ENCODE data around the gene RALGDS. TPM values are rescaled to one million over a fixed set of nuclear protein-coding genes. Genes with fewer than 3 reads are reported as not detected.

RALGDS gene
- total and polyA plus RNA-seq, 2 donors (not counting 3 experiments of a cell fraction or from before 2014, with no cell fraction given): 41.4 to 60.0 TPM

DNA sequence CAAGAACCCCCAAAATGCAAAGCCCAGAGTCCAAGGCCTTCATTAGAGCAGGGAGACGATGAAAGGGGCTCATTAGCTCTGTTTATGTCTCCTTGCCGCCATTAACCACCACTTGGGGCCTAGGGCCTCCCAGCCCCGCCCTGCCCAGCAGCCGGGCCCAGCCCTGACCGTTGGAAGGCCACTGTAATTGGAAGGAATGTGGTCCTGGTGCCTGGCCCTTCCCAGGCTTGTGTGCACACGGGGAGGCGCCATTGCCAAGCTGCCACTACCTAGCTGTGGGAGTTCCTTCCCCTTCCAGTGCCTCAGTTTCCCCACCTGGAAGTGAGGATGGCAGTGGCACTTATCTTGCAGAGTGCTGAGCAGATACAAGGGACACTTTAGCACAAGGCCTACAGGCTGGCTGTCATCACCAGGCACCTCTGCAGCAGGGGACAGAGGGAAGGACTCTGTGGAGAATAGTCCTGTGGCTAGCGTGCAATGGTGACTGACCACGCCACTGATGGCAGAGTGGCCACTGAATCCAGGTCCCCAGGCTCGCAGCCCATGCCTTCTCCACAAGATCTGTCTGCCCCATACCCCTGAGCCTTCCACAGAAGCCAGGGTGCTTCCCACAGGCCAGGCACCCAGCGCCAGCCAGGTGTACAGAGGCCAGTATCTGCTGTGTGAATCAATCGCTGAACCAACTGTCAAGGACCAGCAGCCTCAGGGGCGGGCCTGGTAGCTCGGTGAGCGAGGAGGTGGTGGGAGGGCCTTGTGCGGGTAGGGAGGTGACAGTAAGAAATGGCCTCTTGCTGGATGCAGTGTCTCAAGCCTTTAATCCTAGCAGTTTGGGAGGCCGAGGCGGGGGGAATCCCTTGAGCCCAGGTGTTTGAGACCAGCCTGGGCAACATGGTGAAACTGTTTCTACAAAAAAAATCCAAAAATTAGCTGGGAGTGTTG, 21.9 kb upstream of the RALGDS start:
- no peak for TF ChIP-seq EZH2 (IDR thresholded peaks at IDR 0.05; ENCODE audit: borderline replicate concordance, low read depth, low read length, severe bottlenecking)
- no peak for TF ChIP-seq JUN (IDR thresholded peaks at IDR 0.05; ENCODE audit: borderline replicate concordance, insufficient read depth, insufficient read length, low read depth)
- no peak for TF ChIP-seq CTCF (IDR thresholded peaks at IDR 0.05; ENCODE audit: extremely low read depth in 1 of 2, insufficient read depth in 1 of 2, low read depth in 1 of 2, low read length in 2 of 2)
- TF ChIP-seq POLR2AphosphoS5 (IDR thresholded peaks at IDR 0.05; ENCODE audit: insufficient read depth, low read depth, low read length): no peak
- TF ChIP-seq MYC (IDR thresholded peaks at IDR 0.05; ENCODE audit: low read depth, low read length): no peak
- TF ChIP-seq FOS (IDR thresholded peaks at IDR 0.05; ENCODE audit: borderline replicate concordance, insufficient read depth, low read length): no peak
- no peak for TF ChIP-seq POLR2A (IDR thresholded peaks at IDR 0.05; ENCODE audit: low read depth, low read length)
- TF ChIP-seq, protein P1, sequence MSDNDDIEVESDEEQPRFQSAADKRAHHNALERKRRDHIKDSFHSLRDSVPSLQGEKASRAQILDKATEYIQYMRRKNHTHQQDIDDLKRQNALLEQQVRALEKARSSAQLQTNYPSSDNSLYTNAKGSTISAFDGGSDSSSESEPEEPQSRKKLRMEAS (IDR thresholded peaks at IDR 0.05; ENCODE audit: insufficient read depth, insufficient read length): no peak
- no peak for TF ChIP-seq GATA2 (IDR thresholded peaks at IDR 0.05; ENCODE audit: insufficient read depth, insufficient read length, low read depth, low read length)
- Histone ChIP-seq H3K4me1 (ENCODE audit: control insufficient read depth, extremely low read depth, insufficient read depth, low read length) (peaks cover 12% of the 10 kb centered on the region), H3K36me3 (ENCODE audit: control insufficient read depth in 2 of 2, extremely low read depth in 1 of 2, insufficient read depth in 2 of 2, low read length in 2 of 2) (no peaks in the 10 kb centered on the region), H3K9me1 (replicated peaks; ENCODE audit: control insufficient read depth, extremely low read depth, insufficient read depth, low read length) (no peaks in the 10 kb centered on the region), H3K79me2 (ENCODE audit: control insufficient read depth, insufficient read depth, low read length) (peaks cover 2% of the 10 kb centered on the region), H3K9ac (replicated peaks; ENCODE audit: extremely low read depth, insufficient read depth, low read length) (no peak overlapping the region), H3K27ac (ENCODE audit: insufficient read depth, low read depth, low read length) (no peak overlapping the region), H2AFZ (ENCODE audit: low read depth, low read length) (no peak overlapping the region), H4K20me1 (replicated peaks; ENCODE audit: control insufficient read depth, extremely low read depth, insufficient read depth, low read length) (no peaks in the 10 kb centered on the region), H3K27me3 (ENCODE audit: control insufficient read depth in 2 of 2, insufficient read depth in 2 of 2, low read length in 2 of 2) (no peaks in the 10 kb centered on the region), H3K4me3 (replicated peaks in 1 of 3; ENCODE audit: insufficient read depth in 1 of 3, low read depth in 1 of 3, low read length in 3 of 3) (no peak overlapping the region), H3K4me2 (ENCODE audit: insufficient read depth, low read length) (no peak overlapping the region), H3K9me3 (replicated peaks; ENCODE audit: control insufficient read depth, insufficient read depth, low read length) (no peaks in the 10 kb centered on the region)
- POLR2A ChIA-PET: no interaction called here
- CTCF ChIA-PET: interaction anchor here (1.3 to 6.2 kb wide), 12 partner anchors 9 to 165 kb away, joined by 10 to 147 read pairs (median 40); partner anchors contain the start of genes GFI1B and RALGDS
- FAIRE-seq (no peak), DNase-seq (ENCODE audit: low read depth, low spot score) (no peak)
- intact Hi-C loops (cut with micrococcal nuclease) (no loop called here), dilution Hi-C loops (cut with MboI; ENCODE audit: extremely low pct_ligation_motif_present, low sequenced_read_pairs) (no loop called here)
- no TSS peak for BruUV-seq (replicated peaks)

Measured in endothelial cell of umbilical vein (primary cell).